AG09309 (cell line): ENCODE data around the gene ASPSCR1.
A peak's percentile ranks its signal among the peaks of the same experiment; 100 is the strongest.

Source experiments
- DNase-seq: peaks from one replicate; pipeline ENCODE4 v3.0.0-alpha.2; 2010; ENCODE audit warnings: low read depth
- H3K4me3 ChIP-seq: 2 replicates; pipeline ENCODE4 v1.5.1; 2011; ENCODE audit warnings: mild to moderate bottlenecking, low read depth, low read length, moderate library complexity; ENCODE audit not compliant: control insufficient read depth
- CTCF ChIP-seq: IDR thresholded peaks from 2 replicates; pipeline ENCODE4 v1.5.1; 2011; ENCODE audit warnings: mild to moderate bottlenecking, low read depth, low read length, inconsistent platforms; ENCODE audit not compliant: insufficient read depth, control insufficient read depth; ENCODE audit errors: missing control alignments

The ASPSCR1 gene

GRCh38 chr17:81931189-81931556, 46.3 kb upstream of the ASPSCR1 start:
- TF ChIP-seq CTCF = no peak
- no peak for DNase-seq
- H3K4me3 ChIP-seq = no peak overlapping the region

GRCh38 chr17:81931557-81932332, 45.7 kb upstream of the ASPSCR1 start:
- H3K4me3 ChIP-seq = no peak overlapping the region
- no peak for DNase-seq
- TF ChIP-seq CTCF = no peak

GRCh38 chr17:81932333-81932983, 45.0 kb upstream of the ASPSCR1 start:
- DNase-seq = no peak
- no peak overlapping the region for H3K4me3 ChIP-seq
- TF ChIP-seq CTCF = no peak

- no peak for TF ChIP-seq CTCF
- H3K4me3 ChIP-seq = no peak overlapping the region
- DNase-seq = no peak
These were observed 44.2 kb upstream of the ASPSCR1 start for GRCh38 chr17:81933178-81933699.

GRCh38 chr17:81934098-81934757, 43.2 kb upstream of the ASPSCR1 start:
- no peak for TF ChIP-seq CTCF

GRCh38 chr17:81934850-81935708, 42.4 kb upstream of the ASPSCR1 start:
- H3K4me3 ChIP-seq = peak overlapping the region; percentile 52; the same call in 1 of the 2 replicates
- no peak for TF ChIP-seq CTCF
- no peak for DNase-seq

More at GRCh38 chr17:81934098-81934757, 43.2 kb upstream of the ASPSCR1 start:
- DNase-seq = no peak
- H3K4me3 ChIP-seq = no peak overlapping the region
